Heart left ventricle (tissue), 13 donors: ENCODE measurements around the gene SCGB1C2.
"Not testable (repeated sequence)": the region's sequence is repeated elsewhere in the genome, so short reads cannot be mapped to it uniquely, and the experiment has no call there.

Experiments
- CTCF ChIP-seq, 12 donors: fragments of 200-600 bp; sonication (generic) in 4 of 12; IDR thresholded peaks; one replicate each; pipeline versions ENCODE4 v1.5.0 to v1.8.0; 2018 to 2022; ENCODE audit warnings: antibody characterized with exemption in 12 of 12, mild to moderate bottlenecking in 5 of 12
- POLR2A ChIP-seq, 2 donors: fragments of 450-650 bp; IDR thresholded peaks; one replicate each; pipeline ENCODE4 v1.6.1; 2017; ENCODE audit warnings: antibody characterized with exemption in 2 of 2, mild to moderate bottlenecking in 2 of 2, moderate library complexity in 2 of 2
- donor health status: ischemic (EF 13 %, LVEDD 7.1; RV severe dilation, severe dysfunction).
- donor health status: DM: no; HTN: yes; CAD: no.
- donor health status: DM: no; HTN: no; CAD: no.
- donor health status: ischemic (EF 25% LVEDD 6.9; RV normal size, moderate dysfunction).
- donor health status: ischemic (EF 25% LVEDD 5.7; RV mildly dilated, moderate dysfunction).
- donor health status: ischemic (EF 35%, LVEDD 5.7; RV mildly dilated, moderate dysfunction).
- donor health status: nonischemic (EF 11% LVEDD 7.7; RV severe dilation, severe dysfunction).
- donor health status: DM: yes; HTN: yes; CAD: no.
- donor health status: PGD.
- donor health status: ischemic (EF 29% LVEDD 5.4; RV normal size, mild dysfunction).
- donor health status: nonischemic (EF 23%, LVEDD 6.1; RV moderate dilation, normal function).

GRCh38 chr17:139401-140205 lies 2.2 kb downstream of the SCGB1C2 start:
- not testable (repeated sequence) for TF ChIP-seq CTCF, POLR2A (IDR thresholded peaks at IDR 0.05)
